Endometrium (tissue), 2 donors: ENCODE measurements around the gene ZNRF1.
"Not testable (repeated sequence)": the region's sequence is repeated elsewhere in the genome, so short reads cannot be mapped to it uniquely, and the experiment has no call there.

Source experiments
- FAIRE-seq: peaks from 2 replicates; lab custom pipeline; 2012; peaks lifted over from hg19 to GRCh38; lab: Jason Lieb, UNC
- donor health status: control.
- donor health status: control.

The ZNRF1 gene

DNA sequence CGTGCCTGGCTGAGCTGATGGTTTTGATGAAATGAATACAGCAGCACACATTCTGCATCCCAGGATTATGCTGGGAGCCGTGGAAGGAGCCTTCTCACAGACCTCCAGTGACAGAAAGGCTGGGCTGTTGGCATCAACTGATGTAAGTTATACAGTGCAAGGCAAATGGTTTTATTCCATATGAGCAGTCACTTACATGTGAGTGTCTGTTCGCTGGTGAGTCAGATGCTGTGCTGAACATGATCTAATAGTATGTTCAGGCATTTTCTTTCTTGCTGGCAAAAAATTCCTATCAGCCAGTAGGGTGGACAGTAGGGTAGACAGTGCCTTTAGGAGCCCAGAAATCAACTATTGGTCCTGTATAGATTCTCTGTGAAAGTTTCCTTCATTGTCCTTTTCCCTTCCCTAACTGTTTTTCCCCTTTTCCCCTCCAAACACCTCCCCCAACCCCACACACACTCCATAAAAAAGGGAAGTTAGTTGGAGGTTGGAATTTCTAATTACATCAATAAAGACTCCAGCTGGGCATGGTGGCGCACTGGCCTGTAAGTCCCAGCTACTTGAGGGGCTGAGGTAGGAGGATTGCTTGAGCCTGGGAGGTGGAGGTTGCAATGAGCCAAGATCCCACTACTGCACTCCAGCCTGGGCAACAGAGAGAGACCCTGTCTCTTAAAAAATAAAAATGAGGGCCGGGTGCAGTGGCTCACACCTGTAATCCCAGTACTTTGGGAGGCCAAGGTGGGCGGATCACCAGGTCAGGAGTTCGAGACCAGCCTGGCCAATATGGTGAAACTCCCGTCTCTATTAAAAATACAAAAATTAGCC is 81.6 kb downstream of the ZNRF1 start:
- FAIRE-seq, result no peak

DNA sequence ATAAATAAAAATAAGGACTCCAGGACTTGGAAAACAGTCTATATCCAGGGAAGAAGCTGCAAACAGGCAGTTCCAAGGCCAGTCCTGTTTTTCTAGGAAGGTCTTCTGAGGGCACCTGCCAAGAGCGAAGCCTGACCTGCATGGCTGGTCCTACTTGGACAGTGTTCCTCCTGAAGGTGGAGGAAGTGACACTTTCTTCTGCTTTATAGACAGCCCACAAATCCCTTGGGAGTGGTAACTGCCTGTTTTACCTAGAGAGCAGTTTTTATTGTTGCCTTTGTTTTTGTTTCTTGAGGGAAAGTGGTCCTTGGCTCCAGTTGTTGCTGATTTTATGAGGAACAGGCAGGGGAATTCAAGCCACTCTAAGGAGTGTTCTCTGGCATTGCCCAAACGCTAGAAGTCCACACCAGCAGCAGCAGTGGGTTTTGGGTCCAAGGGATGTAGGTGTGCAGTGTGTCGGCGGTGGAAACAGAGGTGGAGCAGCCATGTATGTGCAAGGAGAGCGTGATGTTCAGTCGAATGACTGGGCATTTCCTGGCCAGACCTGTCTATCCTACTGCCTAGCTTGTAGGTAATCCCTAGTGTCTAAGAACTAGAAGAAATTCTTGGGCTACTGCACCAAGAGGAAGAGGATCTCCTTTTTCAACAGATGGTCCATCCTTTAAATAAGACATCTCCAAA is 82.5 kb downstream of the ZNRF1 start:
- FAIRE-seq, result no peak

DNA sequence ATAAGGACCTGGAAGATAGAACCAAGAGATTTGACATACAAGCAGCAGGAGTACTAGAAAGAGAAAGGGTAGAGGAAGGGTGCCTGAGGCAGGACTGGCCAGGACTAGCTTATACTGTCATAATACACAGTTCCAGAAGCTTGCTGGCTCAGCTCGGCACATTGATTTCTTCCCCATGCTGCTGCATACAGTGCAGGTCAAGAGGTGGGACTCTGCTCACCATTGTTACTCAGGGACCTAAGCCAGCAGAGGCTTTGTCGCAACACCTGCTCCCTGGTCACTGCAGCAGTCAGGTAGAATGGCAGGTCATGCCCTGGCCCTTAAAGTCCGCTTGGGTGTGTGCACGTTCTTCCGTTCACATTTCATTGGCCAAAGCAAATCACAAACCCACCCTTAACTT is 85.0 kb downstream of the ZNRF1 start:
- FAIRE-seq, result no peak

DNA sequence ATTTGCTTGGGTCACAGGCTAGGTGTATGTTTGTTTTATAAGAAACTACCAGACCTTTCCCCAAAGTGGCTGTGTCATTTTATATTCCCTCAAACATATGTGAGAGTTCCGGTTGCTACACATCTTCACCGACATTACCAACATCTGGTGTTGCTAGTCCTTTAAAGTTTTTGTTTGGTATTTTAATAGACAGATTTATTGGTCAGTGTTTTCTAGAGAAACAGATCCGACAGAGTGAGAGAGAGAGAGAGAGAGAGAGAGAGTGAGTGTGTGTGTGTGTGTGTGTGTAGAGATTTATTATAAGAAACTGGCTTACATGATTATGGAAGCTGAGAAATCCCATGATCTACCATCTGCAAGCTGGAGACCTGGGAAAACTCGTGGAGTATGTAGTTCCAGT is 86.7 kb downstream of the ZNRF1 start:
- FAIRE-seq, result peak; percentile 41

DNA sequence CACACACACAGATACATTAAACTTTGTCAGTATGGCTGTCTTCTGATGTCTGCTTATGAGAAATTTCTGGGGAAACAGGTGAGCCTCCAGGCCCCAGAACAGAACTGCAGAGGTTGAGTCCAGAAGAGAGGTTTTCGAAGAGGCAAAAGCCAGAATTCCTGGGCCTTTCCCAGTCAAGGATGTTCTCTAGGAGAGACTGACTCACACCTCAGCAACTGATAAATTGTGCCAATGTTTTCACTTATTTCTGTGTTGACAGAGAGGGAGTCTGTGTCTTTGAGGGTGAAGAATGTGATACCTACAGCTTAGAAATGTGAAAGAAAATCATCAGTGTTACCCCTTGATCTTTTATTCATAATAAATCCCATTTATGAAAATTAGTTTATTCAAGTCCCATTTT is 87.5 kb downstream of the ZNRF1 start:
- FAIRE-seq, result no peak

DNA sequence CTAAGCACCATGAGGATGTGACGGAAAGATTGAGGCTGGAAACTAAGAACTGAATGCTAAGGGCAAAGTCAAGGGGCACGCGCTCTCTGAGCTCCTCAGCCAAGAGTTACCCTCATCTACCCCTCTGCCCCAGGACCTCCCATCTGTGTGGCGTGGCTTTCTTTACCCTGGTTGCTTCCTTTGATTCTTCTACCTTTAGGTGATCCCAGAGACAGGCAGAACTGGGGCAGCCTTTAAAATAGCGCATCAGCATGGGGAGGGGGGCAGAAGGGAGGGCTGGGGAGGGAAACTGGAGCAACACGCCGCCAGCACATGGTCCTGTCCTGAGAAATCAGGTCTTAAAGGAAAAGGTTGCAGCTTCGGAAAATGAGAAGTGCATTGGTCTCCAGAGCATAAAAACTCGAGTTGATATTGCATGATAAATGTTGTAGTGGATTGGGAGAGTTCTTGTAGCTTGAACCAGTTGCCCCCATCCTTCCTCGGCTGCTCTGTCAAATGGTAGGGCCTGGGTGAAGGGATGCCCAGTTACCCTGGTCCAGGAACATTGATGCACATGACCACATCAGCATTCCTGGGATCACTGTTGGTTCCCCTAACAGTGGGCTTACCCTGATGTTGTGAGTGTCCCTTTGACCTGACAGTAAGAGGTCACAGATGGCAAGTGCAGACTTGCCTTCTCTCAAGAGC is 88.0 kb downstream of the ZNRF1 start:
- no peak for FAIRE-seq

DNA sequence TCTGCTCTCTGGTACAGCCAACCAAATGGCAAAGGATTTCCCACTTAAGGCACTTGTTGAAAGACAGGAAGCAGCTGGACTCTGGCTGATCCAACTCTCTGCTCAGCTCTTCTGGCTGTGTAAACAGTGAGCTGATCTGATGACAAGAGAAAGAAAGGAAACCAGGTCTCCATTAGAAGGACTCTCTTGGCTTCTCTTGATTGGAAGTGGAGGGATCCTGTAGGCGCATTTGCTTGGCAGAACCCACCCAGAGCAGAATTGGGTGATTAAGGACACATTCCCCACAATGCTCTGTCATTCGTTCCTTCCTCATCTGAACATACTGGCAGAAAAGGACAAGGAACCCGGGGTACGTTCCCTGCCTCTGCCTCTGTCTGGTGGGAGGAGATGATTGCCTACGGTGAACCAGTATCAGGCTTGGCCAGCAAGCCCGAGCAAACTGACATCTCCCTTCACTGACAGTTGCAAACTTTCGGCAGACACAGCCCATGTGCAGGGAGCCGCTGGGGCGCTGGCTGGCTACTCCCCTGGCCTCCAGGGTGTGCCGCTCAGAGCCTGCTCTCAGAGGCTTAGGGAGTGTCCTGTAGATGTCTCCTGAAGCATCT is 88.7 kb downstream of the ZNRF1 start:
- no peak for FAIRE-seq

DNA sequence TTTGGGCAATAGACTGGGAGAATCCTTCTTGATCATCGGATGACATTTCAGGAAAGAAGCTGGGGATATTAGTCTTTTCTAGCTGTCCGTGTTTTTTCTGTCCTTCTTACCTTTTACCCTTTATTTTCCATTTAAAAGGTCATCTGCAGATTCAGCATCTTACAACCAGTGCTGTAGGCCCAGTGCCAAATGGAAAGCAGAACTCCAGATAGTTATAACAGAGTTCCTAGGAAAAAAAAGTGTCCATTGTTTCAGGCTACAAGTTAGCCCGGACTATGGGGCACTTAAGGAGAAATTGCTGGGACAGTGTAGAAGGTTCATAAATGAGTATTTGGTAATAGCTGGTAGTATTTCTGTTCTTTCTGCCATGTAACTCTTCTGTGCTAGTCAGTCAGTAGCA is 89.4 kb downstream of the ZNRF1 start:
- FAIRE-seq, result no peak

DNA sequence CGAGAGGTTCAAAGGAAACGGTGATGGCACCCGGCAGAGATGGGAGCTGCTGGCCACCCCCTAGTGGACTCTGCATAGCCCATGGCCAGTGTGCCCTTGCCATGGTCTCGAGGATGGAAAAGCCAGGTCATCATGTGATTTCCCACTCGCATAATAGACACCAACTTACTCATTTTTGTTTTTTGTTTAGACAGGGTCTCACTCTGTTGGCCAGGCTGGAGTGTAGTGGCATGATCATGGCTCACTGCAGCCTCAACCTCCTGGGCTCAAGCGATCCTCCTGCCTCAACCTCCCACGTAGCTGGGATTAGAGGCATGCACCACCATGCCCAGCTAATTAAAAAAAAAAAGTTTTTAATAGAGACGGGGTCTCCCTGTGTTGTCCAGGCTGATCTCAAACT is 90.1 kb downstream of the ZNRF1 start:
- FAIRE-seq, result no peak

DNA sequence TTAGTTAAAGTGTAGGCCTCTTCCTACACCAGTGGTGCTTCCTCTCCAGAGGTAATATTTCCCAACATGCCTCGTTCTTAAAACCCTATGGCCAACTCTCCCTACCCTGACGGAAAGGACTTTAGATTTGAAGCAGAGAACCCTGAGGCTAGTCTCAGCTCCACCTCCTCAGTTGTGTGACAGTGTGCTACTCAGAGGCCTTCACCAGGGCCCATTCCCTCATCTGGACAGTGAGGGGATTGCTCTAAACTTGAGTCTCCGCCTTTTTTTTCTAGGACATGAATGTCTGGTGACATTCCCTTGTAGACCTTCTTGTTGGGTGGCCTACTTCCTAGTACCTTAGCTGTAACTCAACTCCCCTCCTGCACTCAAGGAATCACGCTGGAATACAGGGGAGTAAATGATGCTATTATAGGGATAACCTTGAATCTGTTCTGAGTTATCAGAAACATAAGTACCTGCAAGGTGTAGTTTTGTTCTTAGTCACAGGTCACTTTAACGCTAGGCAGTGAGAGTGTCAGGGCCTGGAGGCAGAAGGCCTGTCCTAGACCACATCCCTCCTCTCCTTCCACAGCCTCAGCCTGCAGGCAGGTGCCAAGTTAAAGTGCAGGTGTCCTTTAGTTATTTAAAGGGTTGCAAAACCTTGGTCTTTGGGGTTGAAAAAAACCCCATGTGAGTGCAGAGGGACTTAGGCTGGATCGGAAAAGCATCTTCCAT is 90.8 kb downstream of the ZNRF1 start:
- FAIRE-seq, result no peak

DNA sequence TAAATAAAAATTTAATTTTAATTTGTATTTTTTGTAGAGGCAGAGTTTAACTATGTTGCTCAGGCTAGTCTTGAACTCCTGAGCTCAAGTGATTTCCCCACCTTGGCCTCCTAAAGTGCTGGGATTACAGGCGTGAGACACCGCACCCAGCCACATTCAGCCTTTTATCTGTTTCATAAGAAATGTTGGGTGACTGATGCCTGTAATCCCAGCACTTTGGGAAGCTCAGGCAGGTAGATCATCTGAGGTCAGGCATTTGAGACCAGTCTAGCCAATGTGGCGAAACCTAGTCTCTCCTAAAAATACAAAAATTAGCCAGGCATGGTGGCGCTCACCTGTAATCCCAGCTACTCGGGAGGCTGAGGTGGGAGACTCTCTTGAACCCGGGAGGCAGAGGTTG is 92.1 kb downstream of the ZNRF1 start:
- not testable (repeated sequence) for FAIRE-seq

DNA sequence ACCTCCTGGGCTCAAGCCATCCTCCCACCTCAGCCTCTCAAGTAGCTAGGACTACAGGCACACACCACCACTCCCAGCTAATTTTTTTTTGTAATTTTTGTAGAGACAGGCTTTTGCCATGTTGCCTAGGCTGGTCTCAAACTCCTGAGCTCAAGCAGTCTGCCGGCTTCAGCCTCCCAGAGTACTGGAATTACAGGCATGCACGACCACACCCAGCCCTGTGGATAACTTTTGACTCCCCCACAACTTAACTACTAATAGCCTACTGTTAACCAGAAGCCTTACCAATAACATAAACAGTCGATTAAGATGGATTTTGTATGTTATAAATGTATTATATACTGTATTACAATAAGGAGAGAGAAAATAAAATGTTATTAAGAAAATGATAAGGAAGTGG is 92.8 kb downstream of the ZNRF1 start:
- not testable (repeated sequence) for FAIRE-seq

DNA sequence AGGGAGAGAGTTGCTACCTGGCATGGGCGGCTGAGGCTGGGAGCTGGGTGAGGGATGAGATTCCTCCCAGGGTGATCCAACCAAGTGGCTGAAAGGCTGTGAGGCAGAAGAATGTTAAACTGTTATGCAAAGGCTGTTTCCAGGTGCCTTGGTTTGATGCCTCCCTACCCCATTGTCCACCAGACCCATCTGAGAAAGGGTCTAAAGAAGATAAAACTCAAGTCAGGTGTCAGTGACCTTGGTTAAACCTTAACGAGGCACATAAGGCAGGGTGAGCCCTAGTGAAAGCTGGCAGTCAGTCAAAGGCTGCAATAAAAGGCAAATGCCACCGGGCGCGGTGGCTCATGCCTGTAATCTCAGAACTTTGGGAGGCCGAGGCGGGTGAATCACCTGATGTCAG is 94.0 kb downstream of the ZNRF1 start:
- FAIRE-seq, result no peak

DNA sequence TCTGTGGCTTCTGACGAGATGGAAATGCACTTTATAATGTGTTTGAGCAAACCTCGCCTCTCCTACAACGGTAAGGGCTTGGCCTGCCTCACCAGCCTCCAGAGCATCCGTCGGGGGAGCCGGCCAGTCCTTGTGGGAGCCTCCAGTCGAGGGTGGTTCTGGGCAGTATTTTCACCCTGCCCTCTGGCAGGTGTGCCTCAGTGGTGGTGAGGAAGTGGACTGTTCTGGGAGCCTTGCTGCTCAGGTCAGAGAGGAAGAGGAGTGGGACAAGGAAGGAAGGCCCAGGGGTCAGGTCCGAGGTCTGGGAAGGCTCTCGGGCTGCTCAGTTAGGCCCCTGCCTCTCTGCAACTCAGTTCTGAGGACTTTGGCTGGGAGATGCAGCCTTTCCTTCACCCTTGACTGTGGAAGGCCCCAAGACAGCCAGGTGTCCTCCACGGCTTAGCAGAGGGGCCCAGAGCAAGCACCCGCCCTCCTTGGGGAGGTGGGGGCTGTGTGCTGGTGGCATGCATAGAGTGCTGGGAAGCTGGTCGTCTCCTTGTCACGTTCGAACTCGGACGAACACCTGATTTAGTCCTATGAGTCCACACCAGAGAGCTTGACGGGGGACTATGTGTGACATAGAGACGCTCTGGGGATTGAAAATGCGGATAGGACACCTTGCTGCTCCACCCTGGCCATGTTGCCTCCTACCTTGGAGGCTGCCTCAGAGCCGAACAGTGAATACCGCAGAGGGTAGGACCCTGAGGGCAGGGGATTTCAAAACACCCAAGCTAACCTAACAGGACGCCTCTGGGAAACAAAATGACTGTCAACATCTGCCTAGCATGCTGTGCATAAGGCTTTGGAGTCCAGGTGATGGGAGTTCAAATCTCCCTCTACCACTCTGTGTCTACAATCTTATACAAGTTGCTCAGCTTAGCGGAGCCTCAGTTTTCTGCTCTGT is 95.0 kb downstream of the ZNRF1 start:
- no peak for FAIRE-seq

DNA sequence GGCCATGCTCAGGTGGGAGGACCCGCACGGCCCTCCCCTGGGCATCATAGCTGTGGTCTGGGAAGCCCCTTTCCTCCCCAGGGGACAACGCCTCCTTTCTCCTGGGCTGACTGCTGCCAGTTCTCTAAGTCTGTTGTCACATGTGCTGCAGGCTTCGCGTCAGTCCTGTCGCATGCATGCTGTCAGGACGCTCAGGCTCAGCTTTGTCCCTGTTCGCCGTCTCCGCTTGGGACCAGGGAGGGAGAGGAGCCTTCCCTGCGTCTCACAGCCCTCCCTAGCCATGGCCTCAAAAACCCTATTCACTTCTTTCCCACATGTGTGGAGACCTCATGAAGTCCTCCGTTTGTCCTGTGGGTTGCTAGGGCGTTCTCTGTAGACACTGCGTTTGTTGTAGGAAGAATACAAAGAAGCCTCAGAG is 96.4 kb downstream of the ZNRF1 start:
- no peak for FAIRE-seq

DNA sequence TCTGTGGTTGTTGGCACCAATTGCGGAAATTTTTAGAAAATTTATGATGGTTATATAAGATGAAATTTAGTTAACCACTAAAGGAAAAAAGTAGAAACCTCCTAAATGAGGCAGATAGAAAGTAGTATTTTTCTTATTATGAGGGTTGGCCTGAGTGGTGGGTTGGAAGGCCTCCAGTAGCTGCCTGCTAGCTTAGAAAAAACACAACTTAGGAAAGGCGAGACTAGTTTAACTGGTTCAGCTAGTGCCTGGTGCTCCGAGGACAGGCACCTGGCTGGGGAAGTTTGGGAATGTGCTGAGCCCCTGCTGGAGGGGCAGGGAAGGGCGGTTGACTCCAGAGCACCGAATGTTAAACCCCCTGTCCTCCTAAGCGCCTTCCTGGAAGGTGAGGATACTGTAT is 97.8 kb downstream of the ZNRF1 start:
- no peak for FAIRE-seq

DNA sequence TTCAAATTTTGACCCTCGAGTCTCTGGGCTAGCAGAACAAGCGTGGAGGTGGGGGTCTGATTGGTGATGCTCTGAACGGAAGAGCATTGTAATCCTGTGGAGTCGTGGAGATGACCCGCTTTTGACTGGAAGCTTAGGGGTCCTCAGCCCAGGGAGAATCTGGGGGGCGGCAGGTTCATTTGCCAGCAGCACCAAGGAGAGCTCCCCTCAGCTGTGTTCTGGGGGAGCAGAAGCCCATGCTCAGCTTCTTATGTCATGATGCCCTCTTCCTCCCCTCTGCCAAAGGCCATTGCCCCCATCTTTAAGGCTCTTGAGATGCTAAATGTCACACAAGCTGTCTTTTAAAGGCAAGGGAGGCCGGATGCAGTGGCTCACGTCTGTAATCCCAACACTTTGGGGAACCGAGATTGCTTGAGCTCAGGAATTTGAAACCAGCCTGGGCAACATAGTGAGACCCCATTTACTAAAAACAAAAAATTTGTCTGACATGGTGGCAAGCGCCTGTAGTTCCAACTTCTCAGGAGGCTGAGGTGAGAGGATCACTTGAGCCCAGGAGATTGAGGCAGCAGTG is 98.5 kb downstream of the ZNRF1 start:
- FAIRE-seq, result no peak

DNA sequence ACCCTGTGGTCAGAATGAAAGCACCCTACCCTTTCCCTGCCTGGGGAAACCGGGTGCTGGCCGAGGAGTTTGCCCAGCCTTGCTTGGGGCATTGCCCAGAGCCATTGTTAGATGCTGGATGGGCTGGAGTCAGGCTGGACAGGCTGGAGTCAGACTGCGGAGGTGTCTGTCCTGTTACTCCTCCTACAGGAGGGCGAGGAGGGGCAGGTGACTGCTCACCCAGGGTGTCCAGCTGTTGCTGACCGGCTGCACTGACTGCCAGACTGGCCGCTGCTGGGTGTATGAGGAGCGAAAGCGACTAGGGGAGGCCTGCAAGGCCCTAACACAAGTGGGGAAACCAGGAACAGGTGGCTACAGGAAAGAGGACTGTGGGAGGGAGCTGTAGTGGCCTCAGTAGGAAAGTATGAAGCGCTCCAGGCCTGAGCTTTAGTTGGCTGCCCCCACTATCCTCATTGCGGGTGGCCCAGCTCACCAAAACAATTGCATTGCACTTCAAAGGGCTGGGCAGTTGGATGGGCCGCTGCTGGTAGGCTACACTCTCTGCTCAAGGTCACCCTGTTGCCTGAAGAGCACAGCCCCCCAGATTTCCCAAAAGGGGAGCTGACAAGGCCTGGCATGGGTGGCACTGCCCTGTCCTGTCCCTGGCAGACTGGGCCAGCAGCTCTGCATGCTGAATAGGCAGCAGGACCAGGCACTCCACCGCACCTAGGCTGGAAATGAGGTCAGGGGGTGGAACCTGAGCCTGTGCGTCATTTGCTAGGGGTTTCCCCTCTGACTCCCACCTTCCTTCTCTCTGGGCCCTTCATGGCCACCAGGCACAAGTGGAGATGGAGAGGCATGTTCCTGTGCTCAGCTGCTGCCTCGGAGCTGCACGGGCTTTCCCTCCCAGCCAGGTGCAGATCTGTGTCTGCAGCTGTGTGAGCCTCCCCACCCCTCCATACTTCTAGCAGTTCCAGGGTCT is 99.4 kb downstream of the ZNRF1 start:
- FAIRE-seq, result no peak

DNA sequence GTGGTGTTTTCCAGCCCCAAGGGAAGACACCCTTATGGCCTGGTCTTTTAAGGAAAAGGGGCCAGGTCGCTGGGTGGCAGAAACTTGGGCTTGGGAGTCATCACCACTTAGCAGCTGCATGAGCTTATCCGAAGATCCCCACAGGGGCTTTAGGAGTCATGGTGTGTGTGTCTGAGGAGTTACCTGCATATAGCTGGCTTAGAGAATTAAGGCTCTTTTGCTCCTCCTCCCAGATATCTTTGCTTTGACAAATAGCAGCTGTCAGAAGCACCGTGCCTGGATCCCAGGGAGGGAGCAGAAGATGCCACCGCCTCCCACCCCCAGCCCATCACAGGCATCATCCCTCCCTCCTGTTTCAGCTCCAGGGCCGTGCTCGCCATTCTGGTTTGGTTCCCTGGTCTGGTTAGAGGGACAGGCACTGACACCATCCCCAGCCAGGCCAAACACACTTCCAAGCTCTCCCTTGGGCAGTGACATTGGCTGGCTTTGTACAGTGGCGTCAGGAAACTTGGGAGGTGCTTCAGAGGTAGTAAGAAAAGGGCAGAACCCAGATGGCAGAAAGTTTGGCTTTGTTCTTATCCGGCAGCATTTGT is 100.3 kb downstream of the ZNRF1 start:
- FAIRE-seq, result no peak
